K562 treated with DMSO at 1 percent for 4 hours (cell line): ENCODE data around the gene CALCR. TPM values are rescaled to one million over a fixed set of nuclear protein-coding genes. Genes with fewer than 3 reads are reported as not detected.

Source experiments
- total RNA-seq: library from RNA; unstranded; fragments of 300-600 nt; gene quantifications from 2 replicates; pipeline ENCODE4 v1.2.3, GENCODE V29; 2022; ENCODE audit not compliant: insufficient read depth

Gene CALCR
- 0.95 TPM in 1 of 2 replicates, not detected in the other for total RNA-seq

DNA sequence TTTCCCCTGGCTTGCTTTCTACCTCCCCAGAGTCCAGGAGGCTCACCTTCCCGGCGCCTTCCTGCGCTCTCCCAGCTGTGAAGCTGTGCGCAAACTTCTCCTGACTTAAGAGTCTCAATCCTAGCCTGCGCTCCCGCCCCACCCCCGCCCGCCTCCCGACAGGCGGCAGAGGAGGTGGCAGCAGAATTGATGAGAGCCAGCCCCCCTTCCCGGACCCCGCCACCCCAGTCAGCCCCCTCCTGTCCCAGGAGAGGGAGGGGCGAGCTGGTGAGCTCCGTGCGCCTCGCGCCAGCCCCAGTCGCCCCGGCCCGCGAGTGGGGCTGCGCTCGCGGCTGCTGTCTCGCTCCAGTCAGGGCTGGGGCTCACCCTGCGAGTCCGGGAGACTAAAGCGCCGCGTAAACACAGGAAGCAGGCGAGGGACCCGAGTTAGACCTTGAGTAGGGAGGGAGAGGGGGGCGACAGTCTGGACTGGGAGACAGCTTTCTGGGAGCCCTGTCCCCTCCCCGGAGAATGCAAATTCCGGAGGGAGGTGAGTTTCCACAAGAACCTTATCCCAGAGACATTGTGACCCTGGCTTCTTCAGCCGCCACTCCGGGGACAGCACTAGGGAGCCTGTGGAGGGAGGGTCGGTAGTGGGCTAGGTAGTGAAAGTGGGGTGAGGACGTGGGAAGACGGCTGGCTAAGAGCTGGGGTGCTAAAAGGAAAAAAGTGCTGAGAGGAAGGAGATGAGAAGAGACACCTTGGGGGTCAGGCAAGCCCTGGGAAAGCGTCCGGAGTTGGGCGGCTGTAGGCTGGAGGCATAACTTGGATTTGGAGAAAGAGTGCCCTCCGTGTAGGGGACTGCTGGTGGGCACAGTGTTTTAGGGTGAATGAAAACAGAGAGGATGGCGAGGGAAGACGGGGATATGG is at the start of gene CALCR:
Gene CALCR (minus strand): TSS at position 79 of the 909 bp plus-strand sequence. CDS start 87,743 bp downstream, outside the sequence.

